Esophagus squamous epithelium (tissue), 4 donors: ENCODE data around the gene NDEL1.

Source experiments
- CTCF ChIP-seq, 6 experiments: fragments of 450-650 bp in 4 of 6; fragments of 200-600 bp in 2 of 6; sonication (generic) in 2 of 6; IDR thresholded peaks; one replicate each; pipeline ENCODE4 v1.5.1; 2016 to 2019; ENCODE audit warnings: antibody characterized with exemption in 6 of 6, mild to moderate bottlenecking in 4 of 6, moderate library complexity in 4 of 6
- POLR2A ChIP-seq, 4 donors: fragments of 450-650 bp; IDR thresholded peaks; one replicate each; pipeline ENCODE4 v1.6.1; 2017; ENCODE audit warnings: antibody characterized with exemption in 4 of 4, mild to moderate bottlenecking in 4 of 4, moderate library complexity in 3 of 4

GRCh38 chr17:8470447-8471047 is 34.9 kb downstream of the NDEL1 start:
- TF ChIP-seq POLR2A (IDR thresholded peaks at IDR 0.05) (no peak), CTCF (IDR thresholded peaks at IDR 0.05) (no peak)
